ENCODE measurements around the gene PDGFB.

GRCh38 chr22:39229688-39230260 lies 15.0 kb downstream of the PDGFB start:
- TF ChIP-seq POLR2AphosphoS5 (IDR thresholded peaks at IDR 0.05) (no peak), CTCF (IDR thresholded peaks at IDR 0.05) (no peak), EP300 (IDR thresholded peaks at IDR 0.05; ENCODE audit: low read depth) (no peak)

Data from transverse colon (tissue), 4 donors.